ENCODE measurements around the gene FDPS. TPM values are rescaled to one million over a fixed set of nuclear protein-coding genes. Genes with fewer than 3 reads are reported as not detected.
"Not testable (repeated sequence)": the region's sequence is repeated elsewhere in the genome, so short reads cannot be mapped to it uniquely, and the experiment has no call there.

FDPS gene
- polyA plus RNA-seq, 4 donors = 172 to 343 (median 195) TPM

DNA sequence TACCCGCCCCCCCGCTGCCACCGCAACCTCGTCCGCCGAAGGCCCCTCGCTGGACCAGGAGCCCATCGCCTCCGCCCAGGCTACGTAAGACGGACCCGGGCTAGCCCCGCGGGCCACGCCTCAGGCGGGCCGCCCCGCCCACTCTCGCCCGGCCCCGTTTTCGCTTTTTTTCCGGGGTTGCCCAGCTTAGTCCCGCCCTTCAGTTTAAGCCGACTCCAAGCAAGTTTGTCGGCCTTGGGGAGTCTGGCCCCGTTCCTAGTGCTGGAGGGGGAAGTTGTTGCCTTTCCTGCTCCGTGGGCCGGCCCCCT, 15.0 kb downstream of the FDPS start:
- 0% methylated on average over 22 to 29 of the region's 29 CpGs for WGBS, 3 donors
- Histone ChIP-seq H3K4me1 (ENCODE audit: control insufficient read depth in 3 of 3, insufficient read depth in 2 of 3, low read depth in 1 of 3, low read length in 2 of 3) (peaks cover 0 to 35% (median 7%) of the 10 kb centered on the region in 3 donors), H3K27me3 (ENCODE audit: control insufficient read depth in 3 of 3, insufficient read depth in 3 of 3, low read length in 3 of 3) (no peaks in the 10 kb centered on the region), H3K4me3 (ENCODE audit: low read depth in 1 of 3, low read length in 3 of 3) (peak overlapping the region; percentile 82 to 93 (median 87)), H3K27ac (ENCODE audit: low read depth in 1 of 3, low read length in 2 of 3) (peak overlapping the region; percentile 80 to 98 (median 97)), H3K36me3 (ENCODE audit: control insufficient read depth in 3 of 3, insufficient read depth in 2 of 3, low read depth in 1 of 3, low read length in 3 of 3) (peaks cover 0 to 48% (median 3%) of the 10 kb centered on the region in 3 donors), H3K9me3 (ENCODE audit: control insufficient read depth in 2 of 2, insufficient read depth in 1 of 2, low read depth in 1 of 2, low read length in 1 of 2) (no peaks in the 10 kb centered on the region)
- FAIRE-seq (no peak), DNase-seq (peak; percentile 94 to 96)

DNA sequence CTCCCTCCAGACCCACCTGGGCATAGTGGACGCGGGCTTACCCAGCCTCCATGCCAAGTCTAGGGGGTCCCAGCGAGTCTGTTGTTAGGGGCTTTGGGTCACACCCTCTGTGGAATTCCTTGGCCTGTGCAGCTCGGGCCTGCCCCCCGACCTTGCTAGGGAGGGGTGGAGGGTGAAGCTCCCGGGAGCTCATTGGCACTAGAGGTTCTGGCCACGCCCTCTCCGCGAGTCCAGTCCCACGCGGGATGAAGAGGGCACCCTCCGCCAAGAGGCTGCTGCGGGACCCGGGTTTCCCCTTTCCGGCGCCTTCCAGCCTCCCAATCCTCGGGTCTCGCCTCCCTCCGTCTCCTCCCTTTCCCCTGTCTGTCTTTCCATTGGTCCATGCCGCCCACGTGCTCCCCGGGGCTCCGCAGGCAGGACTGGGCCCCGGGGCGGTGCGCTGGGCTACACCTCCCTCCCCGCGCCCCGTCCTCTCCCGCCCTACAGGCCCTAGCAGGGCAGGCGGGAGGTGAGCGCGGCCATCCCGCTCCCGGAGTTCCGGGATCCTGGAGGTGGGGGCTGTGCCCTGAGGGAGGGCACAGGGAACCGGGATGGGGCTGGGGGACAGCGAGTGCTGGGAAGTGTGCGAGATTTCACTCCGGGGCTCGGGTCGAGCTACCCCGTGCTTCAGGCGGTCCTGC, 15.5 kb downstream of the FDPS start:
- Histone ChIP-seq H3K4me1 (ENCODE audit: control insufficient read depth in 3 of 3, insufficient read depth in 2 of 3, low read depth in 1 of 3, low read length in 2 of 3) (peaks cover 0 to 35% (median 7%) of the 10 kb centered on the region in 3 donors), H3K27me3 (ENCODE audit: control insufficient read depth in 3 of 3, insufficient read depth in 3 of 3, low read length in 3 of 3) (no peaks in the 10 kb centered on the region), H3K36me3 (ENCODE audit: control insufficient read depth in 3 of 3, insufficient read depth in 2 of 3, low read depth in 1 of 3, low read length in 3 of 3) (peaks cover 0 to 50% (median 3%) of the 10 kb centered on the region in 3 donors), H3K4me3 (ENCODE audit: low read depth in 1 of 3, low read length in 3 of 3) (peak overlapping the region; percentile 82 to 93 (median 87)), H3K27ac (ENCODE audit: low read depth in 1 of 3, low read length in 2 of 3) (peak overlapping the region; percentile 80 to 98 (median 97)), H3K9me3 (ENCODE audit: control insufficient read depth in 2 of 2, insufficient read depth in 1 of 2, low read depth in 1 of 2, low read length in 1 of 2) (no peaks in the 10 kb centered on the region)
- WGBS, 3 donors = 0% methylated on average over 33 to 44 of the region's 44 CpGs
- no peak for FAIRE-seq
- DNase-seq = peak; percentile 97 to 99

DNA sequence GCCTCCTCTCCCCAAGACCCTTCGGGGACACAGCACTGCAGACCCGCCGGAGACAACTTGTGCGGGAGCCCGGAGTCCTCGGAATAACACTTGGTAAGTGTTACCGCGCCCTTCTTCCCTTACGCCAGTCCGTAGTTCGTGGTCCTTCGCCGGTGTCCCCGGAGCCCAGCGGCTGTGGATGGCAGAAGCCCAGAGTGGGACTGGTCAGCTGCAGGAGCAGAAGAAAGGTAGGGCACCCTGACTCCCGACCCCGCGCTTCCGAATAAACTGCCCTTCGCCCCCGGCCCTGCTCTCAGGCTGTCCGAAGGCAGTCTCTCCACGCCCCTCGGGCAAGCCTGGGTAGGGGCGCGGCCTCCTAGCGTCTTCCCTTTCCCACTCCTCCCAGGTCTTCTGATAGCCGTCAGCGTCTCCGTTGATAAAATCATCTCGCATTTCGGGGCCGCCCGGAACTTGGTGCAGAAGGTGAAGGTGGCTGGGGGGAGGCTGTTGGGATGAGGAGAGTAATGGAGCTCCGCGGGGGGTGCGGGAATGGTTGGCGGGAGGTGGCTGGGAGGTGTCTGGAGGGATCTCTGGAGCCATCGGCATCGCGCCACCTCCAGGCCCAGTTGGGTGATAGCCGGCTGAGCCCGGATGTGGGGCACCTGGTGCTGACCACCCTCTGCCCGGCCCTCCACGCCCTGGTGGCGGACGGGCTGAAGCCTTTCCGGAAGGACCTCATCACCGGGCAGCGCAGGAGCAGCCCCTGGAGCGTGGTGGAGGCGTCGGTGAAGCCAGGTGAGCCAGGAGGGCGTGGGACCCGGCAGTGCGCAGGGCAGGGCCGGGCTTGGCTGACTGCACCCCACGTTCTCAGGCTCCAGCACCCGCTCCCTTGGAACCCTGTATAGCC, 16.3 kb downstream of the FDPS start:
- DNase-seq (peak; percentile 71 to 84), FAIRE-seq (no peak)
- WGBS, 3 donors = 3 to 13% (median 9%) methylated on average over 47 to 59 of the region's 59 CpGs
- H3K4me1 ChIP-seq (ENCODE audit: control insufficient read depth in 3 of 3, insufficient read depth in 2 of 3, low read depth in 1 of 3, low read length in 2 of 3) = peaks cover 0 to 30% (median 7%) of the 10 kb centered on the region in 3 donors
- peaks cover 1 to 48% (median 3%) of the 10 kb centered on the region in 3 donors for H3K36me3 ChIP-seq (ENCODE audit: control insufficient read depth in 3 of 3, insufficient read depth in 2 of 3, low read depth in 1 of 3, low read length in 3 of 3)
- peak overlapping the region; percentile 82 to 93 (median 87) for H3K4me3 ChIP-seq (ENCODE audit: low read depth in 1 of 3, low read length in 3 of 3)
- peak overlapping the region; percentile 76 to 98 (median 77) for H3K27ac ChIP-seq (ENCODE audit: low read depth in 1 of 3, low read length in 2 of 3)
- no peaks in the 10 kb centered on the region for H3K27me3 ChIP-seq (ENCODE audit: control insufficient read depth in 3 of 3, insufficient read depth in 3 of 3, low read length in 3 of 3)
- no peaks in the 10 kb centered on the region for H3K9me3 ChIP-seq (ENCODE audit: control insufficient read depth in 2 of 2, insufficient read depth in 1 of 2, low read depth in 1 of 2, low read length in 1 of 2)

DNA sequence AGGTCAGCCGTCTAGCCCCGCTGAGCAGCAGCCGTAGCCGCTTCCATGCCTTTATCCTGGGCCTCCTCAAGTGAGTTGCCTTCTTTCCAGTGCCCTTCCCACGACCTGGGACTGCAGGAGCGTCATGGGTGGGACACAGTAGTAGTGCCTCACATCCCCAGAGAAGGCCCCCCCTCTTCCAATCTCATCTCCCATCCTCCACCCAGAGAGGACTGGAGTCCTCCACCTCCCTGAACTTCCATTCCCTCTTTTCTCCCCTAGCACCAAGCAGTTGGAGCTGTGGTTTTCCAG, 16.9 kb downstream of the FDPS start:
- H3K36me3 ChIP-seq (ENCODE audit: control insufficient read depth in 3 of 3, insufficient read depth in 2 of 3, low read depth in 1 of 3, low read length in 3 of 3) = peaks cover 6 to 50% (median 7%) of the 10 kb centered on the region in 3 donors
- H3K4me3 ChIP-seq (ENCODE audit: low read depth in 1 of 3, low read length in 3 of 3) = peak overlapping the region; percentile 82 to 93 (median 87)
- peak overlapping the region in 2 of 3 donors; percentile 77 to 98 for H3K27ac ChIP-seq (ENCODE audit: low read depth in 1 of 3, low read length in 2 of 3)
- peaks cover 0 to 24% (median 7%) of the 10 kb centered on the region in 3 donors for H3K4me1 ChIP-seq (ENCODE audit: control insufficient read depth in 3 of 3, insufficient read depth in 2 of 3, low read depth in 1 of 3, low read length in 2 of 3)
- WGBS, 3 donors = 10 to 52% (median 15%) methylated on average over 6 of the region's 6 CpGs
- H3K9me3 ChIP-seq (ENCODE audit: control insufficient read depth in 2 of 2, insufficient read depth in 1 of 2, low read depth in 1 of 2, low read length in 1 of 2) = no peaks in the 10 kb centered on the region
- no peaks in the 10 kb centered on the region for H3K27me3 ChIP-seq (ENCODE audit: control insufficient read depth in 3 of 3, insufficient read depth in 3 of 3, low read length in 3 of 3)
- no peak for FAIRE-seq
- DNase-seq = no peak

DNA sequence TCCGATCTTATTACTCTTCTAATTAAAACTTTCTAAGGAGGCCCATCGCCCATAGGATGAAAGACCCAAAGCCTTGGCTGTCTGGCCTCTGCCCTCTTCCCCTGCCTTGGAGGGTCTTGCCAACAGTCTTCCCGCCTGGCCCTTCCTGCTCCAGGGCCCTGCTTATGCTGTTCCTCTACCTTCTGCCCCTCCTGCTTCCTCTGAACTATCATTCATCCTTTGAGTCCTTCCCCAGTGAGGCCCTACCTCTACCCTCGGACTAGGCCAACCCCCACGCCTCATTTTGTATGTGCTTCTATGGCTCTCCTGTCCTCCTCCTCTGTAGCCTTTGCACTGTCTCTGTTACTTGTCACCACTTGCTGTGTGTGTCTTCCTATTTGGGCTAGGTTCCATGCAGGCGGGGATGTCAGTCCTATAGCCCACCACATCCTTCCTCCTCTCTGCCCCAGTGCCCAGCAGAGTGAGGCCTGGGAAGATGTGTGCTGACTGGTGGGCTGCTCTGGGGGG, 17.4 kb downstream of the FDPS start:
- no peak overlapping the region for H3K4me3 ChIP-seq (ENCODE audit: low read depth in 1 of 3, low read length in 3 of 3)

DNA sequence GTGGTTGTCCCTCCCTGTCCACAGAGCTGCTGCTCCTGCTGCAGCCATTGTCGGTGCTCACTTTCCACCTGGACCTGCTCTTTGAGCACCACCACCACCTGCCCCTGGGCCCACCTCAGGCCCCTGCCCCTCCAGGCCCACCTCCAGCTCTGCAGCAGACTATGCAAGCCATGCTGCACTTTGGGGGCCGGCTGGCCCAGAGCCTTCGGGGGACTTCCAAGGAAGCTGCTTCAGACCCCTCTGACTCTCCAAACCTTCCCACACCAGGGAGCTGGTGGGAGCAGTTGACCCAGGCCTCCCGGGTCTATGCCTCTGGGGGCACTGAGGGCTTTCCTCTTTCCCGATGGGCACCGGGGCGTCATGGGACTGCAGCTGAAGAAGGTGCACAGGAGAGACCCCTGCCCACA, 18.0 kb downstream of the FDPS start:
- Histone ChIP-seq H3K9me3 (ENCODE audit: control insufficient read depth in 2 of 2, insufficient read depth in 1 of 2, low read depth in 1 of 2, low read length in 1 of 2) (no peaks in the 10 kb centered on the region), H3K4me3 (ENCODE audit: low read depth in 1 of 3, low read length in 3 of 3) (no peak overlapping the region), H3K36me3 (ENCODE audit: control insufficient read depth in 3 of 3, insufficient read depth in 2 of 3, low read depth in 1 of 3, low read length in 3 of 3) (peaks cover 7 to 55% (median 10%) of the 10 kb centered on the region in 3 donors), H3K27ac (ENCODE audit: low read depth in 1 of 3, low read length in 2 of 3) (no peak overlapping the region), H3K27me3 (ENCODE audit: control insufficient read depth in 3 of 3, insufficient read depth in 3 of 3, low read length in 3 of 3) (no peaks in the 10 kb centered on the region), H3K4me1 (ENCODE audit: control insufficient read depth in 3 of 3, insufficient read depth in 2 of 3, low read depth in 1 of 3, low read length in 2 of 3) (peaks cover 0 to 19% (median 1%) of the 10 kb centered on the region in 3 donors)
- 86 to 95% (median 89%) methylated on average over 7 of the region's 7 CpGs for WGBS, 3 donors
- FAIRE-seq = no peak
- no peak for DNase-seq

More for the DNA sequence above, 17.4 kb downstream of the FDPS start:
- Histone ChIP-seq H3K27me3 (ENCODE audit: control insufficient read depth in 3 of 3, insufficient read depth in 3 of 3, low read length in 3 of 3) (no peaks in the 10 kb centered on the region), H3K4me1 (ENCODE audit: control insufficient read depth in 3 of 3, insufficient read depth in 2 of 3, low read depth in 1 of 3, low read length in 2 of 3) (peaks cover 0 to 23% (median 7%) of the 10 kb centered on the region in 3 donors), H3K9me3 (ENCODE audit: control insufficient read depth in 2 of 2, insufficient read depth in 1 of 2, low read depth in 1 of 2, low read length in 1 of 2) (no peaks in the 10 kb centered on the region), H3K36me3 (ENCODE audit: control insufficient read depth in 3 of 3, insufficient read depth in 2 of 3, low read depth in 1 of 3, low read length in 3 of 3) (peaks cover 6 to 53% (median 7%) of the 10 kb centered on the region in 3 donors), H3K27ac (ENCODE audit: low read depth in 1 of 3, low read length in 2 of 3) (no peak overlapping the region)
- FAIRE-seq = no peak
- WGBS, 3 donors = 79 to 91% (median 81%) methylated on average over 6 of the region's 6 CpGs
- DNase-seq = no peak

DNA sequence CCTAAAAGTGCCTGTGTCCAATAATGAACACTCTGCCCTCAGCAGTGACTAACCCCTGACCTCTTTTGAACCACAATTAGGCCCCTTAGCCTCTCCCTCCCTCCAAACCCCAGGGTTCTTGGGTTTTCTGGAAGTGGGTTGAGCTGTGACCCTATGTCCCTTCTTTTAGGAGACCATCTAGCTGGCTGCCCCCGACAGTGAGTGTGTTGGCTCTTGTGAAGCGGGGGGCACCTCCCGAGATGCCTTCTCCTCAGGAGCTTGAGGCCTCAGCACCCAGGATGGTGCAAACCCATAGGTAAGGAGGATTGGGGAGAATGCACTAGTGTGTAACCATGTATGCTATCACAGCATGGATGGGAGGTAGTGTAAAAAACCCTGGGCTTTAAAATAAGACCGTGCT, 19.3 kb downstream of the FDPS start:
- DNase-seq (no peak), FAIRE-seq (no peak)
- 88 to 94% (median 92%) methylated on average over 4 of the region's 4 CpGs for WGBS, 3 donors
- Histone ChIP-seq H3K4me1 (ENCODE audit: control insufficient read depth in 3 of 3, insufficient read depth in 2 of 3, low read depth in 1 of 3, low read length in 2 of 3) (peaks cover 0 to 9% (median 0%) of the 10 kb centered on the region in 3 donors), H3K9me3 (ENCODE audit: control insufficient read depth in 2 of 2, insufficient read depth in 1 of 2, low read depth in 1 of 2, low read length in 1 of 2) (no peaks in the 10 kb centered on the region), H3K36me3 (ENCODE audit: control insufficient read depth in 3 of 3, insufficient read depth in 2 of 3, low read depth in 1 of 3, low read length in 3 of 3) (peaks cover 7 to 59% (median 10%) of the 10 kb centered on the region in 3 donors), H3K27me3 (ENCODE audit: control insufficient read depth in 3 of 3, insufficient read depth in 3 of 3, low read length in 3 of 3) (no peaks in the 10 kb centered on the region), H3K4me3 (ENCODE audit: low read depth in 1 of 3, low read length in 3 of 3) (no peak overlapping the region), H3K27ac (ENCODE audit: low read depth in 1 of 3, low read length in 2 of 3) (no peak overlapping the region)

DNA sequence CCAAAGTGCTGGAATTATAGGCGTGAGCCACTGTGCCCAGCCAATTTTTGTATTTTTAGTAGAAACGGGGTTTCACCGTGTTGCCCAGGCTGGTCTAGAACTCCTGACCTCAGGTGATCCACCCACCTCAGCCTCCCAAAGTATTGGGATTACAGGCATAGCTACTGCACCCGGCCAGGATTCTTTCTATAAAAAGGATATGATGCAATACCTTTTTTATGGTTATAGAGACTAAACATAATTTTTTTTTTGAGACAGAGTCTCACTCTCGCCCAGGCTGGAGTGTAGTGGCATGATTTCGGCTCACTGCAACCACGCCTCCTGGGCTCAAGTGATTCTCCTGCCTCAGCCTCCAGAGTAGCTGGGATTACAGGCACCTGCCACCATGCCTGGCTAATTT, 20.2 kb downstream of the FDPS start:
- not testable (repeated sequence) for H3K4me3 ChIP-seq (ENCODE audit: low read depth in 1 of 3, low read length in 3 of 3); H3K27me3 ChIP-seq (ENCODE audit: control insufficient read depth in 3 of 3, insufficient read depth in 3 of 3, low read length in 3 of 3); FAIRE-seq; H3K4me1 ChIP-seq (ENCODE audit: control insufficient read depth in 3 of 3, insufficient read depth in 2 of 3, low read depth in 1 of 3, low read length in 2 of 3); DNase-seq; H3K27ac ChIP-seq (ENCODE audit: low read depth in 1 of 3, low read length in 2 of 3); H3K9me3 ChIP-seq (ENCODE audit: control insufficient read depth in 2 of 2, insufficient read depth in 1 of 2, low read depth in 1 of 2, low read length in 1 of 2)
- 86 to 94% (median 87%) methylated on average over 7 of the region's 7 CpGs for WGBS, 3 donors
- H3K36me3 ChIP-seq (ENCODE audit: control insufficient read depth in 3 of 3, insufficient read depth in 2 of 3, low read depth in 1 of 3, low read length in 3 of 3) = peaks cover 7 to 61% (median 10%) of the 10 kb centered on the region in 3 donors
